NT2/D1 (cell line): ENCODE measurements around the gene CDH18.

Experiments used
- DNase-seq: peaks from one replicate; pipeline ENCODE4 v3.0.0-alpha.2; 2011; ENCODE audit warnings: low read depth, low spot score
- H3K27me3 ChIP-seq: 2 replicates; pipeline ENCODE4 v1.6.0; 2011; ENCODE audit warnings: mild to moderate bottlenecking; ENCODE audit not compliant: insufficient read length, insufficient read depth
- H3K36me3 ChIP-seq: 2 replicates; pipeline ENCODE4 v1.6.1; 2011; ENCODE audit warnings: mild to moderate bottlenecking, low read length, mixed read lengths; ENCODE audit not compliant: insufficient read depth, insufficient read length
- H3K4me1 ChIP-seq: 2 replicates; pipeline ENCODE4 v1.5.1; 2011; ENCODE audit not compliant: insufficient read depth, insufficient read length
- H3K4me3 ChIP-seq: 2 replicates; pipeline ENCODE4 v1.5.1; 2011; ENCODE audit warnings: low read depth; ENCODE audit not compliant: insufficient read length
- H3K9ac ChIP-seq: 2 replicates; pipeline ENCODE4 v1.6.0; 2011; ENCODE audit warnings: low read depth; ENCODE audit not compliant: insufficient read length
- H3K9me3 ChIP-seq: 2 replicates; pipeline ENCODE4 v1.5.1; 2011; ENCODE audit warnings: mild to moderate bottlenecking, low read length; ENCODE audit not compliant: insufficient read depth
- SUZ12 ChIP-seq: IDR thresholded peaks from 2 replicates; pipeline ENCODE4 v1.6.1; 2011; ENCODE audit not compliant: insufficient read length, insufficient read depth; ENCODE audit errors: extremely low read depth
- YY1 ChIP-seq: IDR thresholded peaks from 2 replicates; pipeline ENCODE4 v1.6.1; 2011; ENCODE audit not compliant: insufficient read length, insufficient read depth
- ZNF274 ChIP-seq: IDR thresholded peaks from 2 replicates; pipeline ENCODE4 v1.6.1; 2011; ENCODE audit warnings: mild to moderate bottlenecking, low read depth, low read length

CDH18 gene

DNA sequence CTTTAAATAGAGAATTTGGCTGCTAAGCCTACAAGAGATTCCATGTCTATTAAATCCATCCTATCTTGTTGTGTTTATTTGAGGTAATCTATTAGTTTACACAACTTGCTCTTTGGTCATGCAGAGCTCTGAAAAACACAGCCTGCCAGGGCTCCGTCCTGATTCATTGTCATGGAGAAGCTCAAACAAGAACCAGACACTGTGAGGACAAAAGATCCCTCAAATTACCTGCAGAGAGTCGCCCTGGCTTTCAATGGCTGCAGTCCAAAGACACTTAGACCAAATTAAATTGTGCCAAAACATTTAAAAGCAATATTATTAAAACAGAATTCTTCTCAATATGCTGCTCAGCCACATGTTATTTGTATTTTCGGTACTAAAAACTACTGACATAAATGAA, 60.1 kb downstream of the CDH18 start:
- Histone ChIP-seq H3K27me3 (no peaks in the 10 kb centered on the region), H3K4me3 (no peak overlapping the region), H3K9ac (no peak overlapping the region), H3K36me3 (no peaks in the 10 kb centered on the region), H3K4me1 (no peaks in the 10 kb centered on the region), H3K9me3 (no peaks in the 10 kb centered on the region)
- peak; percentile 78 for DNase-seq
- TF ChIP-seq YY1 = no peak
- TF ChIP-seq ZNF274 = no peak
- no peak for TF ChIP-seq SUZ12

- Histone ChIP-seq H3K4me1 (no peaks in the 10 kb centered on the region), H3K36me3 (no peaks in the 10 kb centered on the region), H3K27me3 (no peaks in the 10 kb centered on the region), H3K9ac (no peak overlapping the region), H3K4me3 (no peak overlapping the region), H3K9me3 (no peaks in the 10 kb centered on the region)
- DNase-seq = no peak
- TF ChIP-seq SUZ12 (no peak), ZNF274 (no peak), YY1 (no peak)
Measured at GRCh38 chr5:19927170-19927569, 60.8 kb downstream of the CDH18 start.

- H3K9ac ChIP-seq = no peak overlapping the region
- no peaks in the 10 kb centered on the region for H3K4me1 ChIP-seq
- DNase-seq = no peak
- H3K27me3 ChIP-seq = no peaks in the 10 kb centered on the region
- H3K4me3 ChIP-seq = no peak overlapping the region
- H3K36me3 ChIP-seq = no peaks in the 10 kb centered on the region
- no peaks in the 10 kb centered on the region for H3K9me3 ChIP-seq
- TF ChIP-seq SUZ12 (no peak), YY1 (no peak), ZNF274 (no peak)
Measured at GRCh38 chr5:19923742-19924141, 64.3 kb downstream of the CDH18 start.

DNA sequence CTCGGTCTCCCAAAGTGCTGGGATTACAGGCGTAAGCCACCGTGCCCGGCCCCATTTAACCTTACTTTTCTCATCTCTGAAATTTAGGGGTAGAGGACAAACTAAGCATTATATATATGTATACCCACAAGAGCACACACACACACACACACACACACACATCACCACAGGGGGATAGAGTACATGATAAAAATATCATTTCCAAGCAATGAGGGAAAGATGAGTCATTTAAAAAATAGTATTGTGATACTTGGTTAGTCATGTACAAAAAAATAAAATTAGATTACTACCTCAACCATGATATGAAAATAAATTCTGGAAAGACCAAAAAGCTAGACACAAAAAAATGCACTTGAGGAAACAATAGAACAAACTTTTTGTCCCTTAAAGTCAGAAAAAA, 67.2 kb downstream of the CDH18 start:
- Histone ChIP-seq H3K4me3 (no peak overlapping the region), H3K9ac (no peak overlapping the region), H3K9me3 (no peaks in the 10 kb centered on the region), H3K27me3 (no peaks in the 10 kb centered on the region), H3K36me3 (no peaks in the 10 kb centered on the region), H3K4me1 (no peaks in the 10 kb centered on the region)
- DNase-seq = no peak
- no peak for TF ChIP-seq YY1
- no peak for TF ChIP-seq ZNF274
- TF ChIP-seq SUZ12 = no peak

DNA sequence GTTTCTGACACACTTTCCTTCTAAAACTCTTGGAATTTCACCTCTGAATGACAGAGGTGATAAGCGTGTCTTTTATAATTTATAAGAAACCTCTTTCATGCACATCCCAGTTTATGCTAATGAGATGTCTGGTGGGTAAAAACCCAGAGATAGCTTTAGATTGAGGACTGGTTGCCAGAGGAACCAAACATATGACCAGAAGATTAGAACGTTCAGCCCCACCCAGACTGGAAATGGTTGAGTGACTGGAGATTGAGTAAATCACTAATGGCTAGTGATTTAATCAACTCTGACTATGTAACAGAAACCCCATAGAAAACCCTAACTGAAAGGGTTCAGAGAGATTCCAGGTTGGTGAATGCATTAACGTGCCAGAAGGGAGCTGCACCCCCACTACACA, 69.2 kb downstream of the CDH18 start:
- H3K27me3 ChIP-seq = no peaks in the 10 kb centered on the region
- H3K4me1 ChIP-seq = no peaks in the 10 kb centered on the region
- H3K9ac ChIP-seq = no peak overlapping the region
- no peak for DNase-seq
- no peaks in the 10 kb centered on the region for H3K9me3 ChIP-seq
- no peak overlapping the region for H3K4me3 ChIP-seq
- H3K36me3 ChIP-seq = no peaks in the 10 kb centered on the region
- TF ChIP-seq YY1 (no peak), ZNF274 (no peak), SUZ12 (no peak)

GRCh38 chr5:19917588-19918122, 70.3 kb downstream of the CDH18 start:
- H3K36me3 ChIP-seq = no peaks in the 10 kb centered on the region
- no peaks in the 10 kb centered on the region for H3K4me1 ChIP-seq
- no peaks in the 10 kb centered on the region for H3K9me3 ChIP-seq
- no peaks in the 10 kb centered on the region for H3K27me3 ChIP-seq
- H3K9ac ChIP-seq = no peak overlapping the region
- no peak overlapping the region for H3K4me3 ChIP-seq
- TF ChIP-seq ZNF274 (no peak), YY1 (no peak), SUZ12 (no peak)
- no peak for DNase-seq

DNA sequence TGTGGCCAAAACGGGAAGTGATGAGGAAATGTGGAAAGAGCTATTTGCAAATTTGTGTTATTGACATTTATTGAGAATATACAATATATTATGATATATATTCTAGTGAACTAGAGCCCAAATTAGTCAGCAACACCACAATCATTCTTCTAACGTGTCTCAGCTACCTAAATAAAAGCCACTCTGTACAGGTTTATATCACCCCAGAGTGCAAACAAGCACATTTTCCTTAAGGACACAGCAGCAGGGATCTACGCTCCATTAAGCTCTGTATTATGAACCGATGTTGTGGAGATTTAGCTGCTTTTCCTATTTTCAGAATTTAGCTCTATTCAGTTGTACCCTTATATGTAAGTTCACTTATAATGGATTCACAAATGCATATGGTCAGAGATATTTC, 77.9 kb downstream of the CDH18 start:
- no peaks in the 10 kb centered on the region for H3K4me1 ChIP-seq
- H3K9me3 ChIP-seq = no peaks in the 10 kb centered on the region
- TF ChIP-seq SUZ12 = no peak
- no peak for TF ChIP-seq ZNF274
- no peak for TF ChIP-seq YY1
- H3K36me3 ChIP-seq = no peaks in the 10 kb centered on the region
- no peak overlapping the region for H3K9ac ChIP-seq
- no peak overlapping the region for H3K4me3 ChIP-seq
- no peaks in the 10 kb centered on the region for H3K27me3 ChIP-seq
- DNase-seq = no peak
